GM12864 (cell line): ENCODE data around the gene WDR55.

ENCODE experiments used
- DNase-seq: peaks from one replicate; pipeline ENCODE4 v3.0.0-alpha.2; 2011; ENCODE audit warnings: low read depth
- H3K4me3 ChIP-seq: 2 replicates; pipeline ENCODE4 v1.5.1; 2011; ENCODE audit warnings: mild to moderate bottlenecking, low read depth, low read length, control low read depth
- TF ChIP-seq, protein P1 (sequence below): IDR thresholded peaks from 2 replicates; pipeline ENCODE4 v1.5.1; 2011; ENCODE audit warnings: low read depth, mild to moderate bottlenecking, moderate library complexity, low read length, control low read depth, inconsistent platforms; ENCODE audit errors: missing control alignments

WDR55 gene

DNA sequence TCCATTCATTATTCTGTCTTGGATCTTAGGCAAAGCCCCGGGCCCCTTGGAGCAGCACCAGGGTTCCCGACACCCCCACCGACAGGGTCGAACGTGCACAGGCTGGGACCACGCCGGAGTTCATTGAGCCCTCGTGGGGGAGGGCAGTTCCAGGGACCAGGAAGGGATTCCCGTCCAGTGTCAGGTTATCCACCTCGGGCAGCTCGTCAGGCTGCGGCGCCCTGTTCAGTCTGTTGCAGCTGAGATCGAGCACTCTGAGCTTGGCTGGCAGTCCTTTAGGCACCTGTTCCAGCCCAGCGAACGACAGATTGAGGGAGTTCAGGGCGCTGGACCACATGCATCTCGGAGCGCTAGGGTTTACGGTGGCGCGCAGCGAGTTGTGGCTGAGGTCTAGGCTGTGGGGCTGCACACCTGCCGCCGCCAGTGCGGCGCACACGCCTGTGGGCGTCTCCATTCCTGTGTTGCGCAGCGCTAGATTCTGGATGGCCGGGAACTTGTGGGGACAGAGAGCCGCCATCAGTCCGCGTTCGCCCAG is 32.8 kb upstream of the WDR55 start:
- DNase-seq = no peak
- TF ChIP-seq, protein P1, sequence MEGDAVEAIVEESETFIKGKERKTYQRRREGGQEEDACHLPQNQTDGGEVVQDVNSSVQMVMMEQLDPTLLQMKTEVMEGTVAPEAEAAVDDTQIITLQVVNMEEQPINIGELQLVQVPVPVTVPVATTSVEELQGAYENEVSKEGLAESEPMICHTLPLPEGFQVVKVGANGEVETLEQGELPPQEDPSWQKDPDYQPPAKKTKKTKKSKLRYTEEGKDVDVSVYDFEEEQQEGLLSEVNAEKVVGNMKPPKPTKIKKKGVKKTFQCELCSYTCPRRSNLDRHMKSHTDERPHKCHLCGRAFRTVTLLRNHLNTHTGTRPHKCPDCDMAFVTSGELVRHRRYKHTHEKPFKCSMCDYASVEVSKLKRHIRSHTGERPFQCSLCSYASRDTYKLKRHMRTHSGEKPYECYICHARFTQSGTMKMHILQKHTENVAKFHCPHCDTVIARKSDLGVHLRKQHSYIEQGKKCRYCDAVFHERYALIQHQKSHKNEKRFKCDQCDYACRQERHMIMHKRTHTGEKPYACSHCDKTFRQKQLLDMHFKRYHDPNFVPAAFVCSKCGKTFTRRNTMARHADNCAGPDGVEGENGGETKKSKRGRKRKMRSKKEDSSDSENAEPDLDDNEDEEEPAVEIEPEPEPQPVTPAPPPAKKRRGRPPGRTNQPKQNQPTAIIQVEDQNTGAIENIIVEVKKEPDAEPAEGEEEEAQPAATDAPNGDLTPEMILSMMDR = no peak

DNA sequence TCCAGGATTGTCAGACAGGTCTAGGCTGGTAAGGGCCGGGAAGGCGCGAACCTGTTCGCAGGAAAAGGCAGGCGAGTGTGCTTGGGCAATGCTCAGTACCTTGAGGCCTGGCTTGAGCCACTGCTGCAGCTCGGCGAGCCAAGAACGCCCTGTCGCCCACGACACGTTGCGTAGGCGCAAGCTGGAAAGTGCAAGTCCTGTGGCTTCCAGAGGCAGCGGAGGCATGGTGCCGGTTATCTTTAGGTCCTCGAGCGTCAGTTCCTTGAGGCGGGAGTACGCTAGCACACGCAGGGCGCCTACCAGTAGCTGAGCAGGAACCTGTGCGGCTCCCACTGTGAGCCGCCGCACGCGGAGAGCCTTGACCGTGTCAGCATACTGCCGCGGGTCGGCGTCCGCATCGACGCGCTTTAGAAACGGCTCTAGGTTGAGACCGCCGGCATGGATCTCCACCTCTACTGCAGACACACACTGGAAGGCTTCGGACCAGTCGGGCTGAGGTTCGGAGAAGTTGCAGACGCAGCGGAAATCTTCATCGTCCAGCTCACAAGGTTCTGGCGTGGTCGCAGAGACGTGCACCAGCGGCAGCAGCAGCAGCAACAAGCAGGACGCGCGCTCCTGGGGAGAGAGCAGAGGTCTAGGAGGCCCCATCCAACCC is 32.2 kb upstream of the WDR55 start:
- DNase-seq = no peak
- H3K4me3 ChIP-seq = peak overlapping the region; percentile 56

More for the DNA sequence above, 32.8 kb upstream of the WDR55 start:
- peak overlapping the region; percentile 56 for H3K4me3 ChIP-seq

DNA sequence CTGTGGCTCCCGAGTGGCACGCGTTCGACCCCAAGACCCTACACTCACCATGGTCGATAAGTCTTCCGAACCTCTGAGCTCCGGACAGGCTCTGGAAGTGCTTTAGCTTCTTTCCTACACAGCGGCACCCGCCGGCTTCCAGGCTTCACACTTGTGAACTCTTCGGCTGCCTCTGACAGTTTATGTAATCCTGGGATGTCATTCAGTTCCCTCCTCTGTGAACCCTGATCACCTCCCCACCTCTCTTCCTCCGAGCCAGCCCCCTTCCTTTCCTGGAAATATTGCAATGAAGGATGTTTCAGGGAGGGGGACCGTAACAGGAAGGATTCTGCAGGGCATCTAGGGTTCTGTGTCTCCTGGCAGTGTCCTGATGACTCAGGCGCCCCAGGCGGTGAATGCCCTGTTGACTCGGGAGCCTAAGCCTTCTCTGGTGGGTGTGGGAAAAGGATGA is 31.7 kb upstream of the WDR55 start, which contains the start of gene CD14:
CD14 (minus strand) TSS at position 155 of the 451 bp plus-strand sequence; CDS start at position 51, 104 bp downstream.
- TF ChIP-seq, protein P1 = no peak
- H3K4me3 ChIP-seq = peak within 1 kb of the TSS; percentile 56
- no peak for DNase-seq

More for the DNA sequence above, 32.2 kb upstream of the WDR55 start:
- TF ChIP-seq, protein P1 = peak; percentile 1

DNA sequence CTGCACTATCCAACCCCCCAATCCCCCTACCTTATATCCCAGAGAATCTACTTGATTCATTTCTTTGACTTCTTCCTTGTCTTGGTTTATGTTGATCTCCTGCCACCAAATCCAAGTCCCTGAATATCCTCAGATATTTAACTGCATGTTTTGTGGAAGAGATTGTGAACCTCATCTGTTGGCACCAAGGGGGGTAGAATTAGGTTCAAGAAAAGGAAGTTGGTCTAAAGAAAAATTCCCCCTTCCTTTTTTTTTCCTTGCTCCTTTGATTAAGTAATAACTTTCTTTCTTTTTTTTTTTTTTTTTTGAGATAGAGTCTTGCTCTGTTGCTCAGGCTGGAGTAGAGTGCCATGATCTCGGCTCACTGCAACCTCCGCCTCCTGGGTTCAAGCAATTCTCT is 31.2 kb upstream of the WDR55 start:
- no peak for DNase-seq
- no peak overlapping the region for H3K4me3 ChIP-seq
- TF ChIP-seq, protein P1 = no peak

DNA sequence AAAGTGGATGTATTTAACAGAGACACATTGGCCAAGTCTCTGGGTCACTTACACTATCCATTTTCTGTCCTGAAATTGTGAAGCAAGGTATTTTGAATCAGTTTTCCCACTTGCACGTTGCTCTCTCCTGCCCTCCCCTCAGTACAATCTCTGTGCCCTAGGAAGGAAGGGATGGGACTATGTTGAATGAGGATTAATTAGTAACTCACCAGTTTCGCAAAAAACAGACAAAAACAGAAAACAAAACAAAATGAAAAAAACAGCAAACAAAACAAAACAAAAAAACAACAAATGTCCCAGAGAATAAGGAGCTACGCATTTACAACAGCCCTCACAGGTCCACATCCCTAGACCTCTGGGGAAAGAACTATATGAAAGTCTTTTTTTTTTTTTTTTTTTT is 30.6 kb upstream of the WDR55 start:
- no peak for DNase-seq
- no peak overlapping the region for H3K4me3 ChIP-seq
- TF ChIP-seq, protein P1 = no peak

DNA sequence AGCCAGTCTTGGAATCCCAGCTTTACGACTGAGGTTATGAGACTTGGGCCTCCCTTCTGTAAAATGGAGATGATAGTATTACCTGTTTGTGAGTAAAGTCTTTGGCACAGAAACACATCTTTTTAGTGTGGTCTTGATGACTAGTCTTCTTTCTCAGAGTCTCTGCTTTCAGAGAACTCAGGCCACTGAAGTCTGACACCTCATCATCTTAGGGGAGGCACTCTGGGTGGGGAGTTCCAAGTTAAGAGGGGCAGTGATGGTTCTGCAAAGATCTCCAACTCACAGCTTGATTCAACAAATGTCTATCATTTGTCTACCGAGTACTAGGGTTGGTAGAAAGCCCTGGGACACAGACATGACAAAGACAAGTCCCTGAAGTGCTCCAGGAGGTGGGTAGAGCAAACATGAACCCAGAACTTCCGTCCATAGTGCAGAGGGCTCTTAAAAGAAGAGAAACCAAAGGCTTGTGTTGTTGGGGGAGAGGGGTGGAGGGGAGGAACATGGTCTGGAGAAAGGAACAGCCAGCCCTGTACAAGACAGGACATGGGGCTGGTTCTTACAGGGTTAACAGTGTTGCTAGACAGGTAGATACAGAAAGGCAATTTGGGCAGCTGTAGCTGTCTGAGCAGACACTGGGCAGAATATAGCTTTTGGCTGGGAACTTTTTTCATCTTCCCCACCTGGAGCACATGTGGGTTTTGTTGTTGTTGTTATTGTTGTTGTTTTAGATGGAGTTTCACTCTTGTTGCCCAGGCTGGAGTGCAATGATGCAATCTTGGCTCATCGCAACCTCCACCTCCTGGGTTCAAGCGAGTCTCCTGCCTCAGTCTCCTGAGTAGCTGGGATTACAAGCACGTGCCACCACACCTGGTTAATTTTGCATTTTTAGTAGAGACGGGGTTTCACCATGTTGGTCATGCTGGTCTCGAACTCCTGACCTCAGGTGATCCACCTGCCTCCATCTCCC is 29.1 kb upstream of the WDR55 start:
- no peak for DNase-seq
- H3K4me3 ChIP-seq = no peak overlapping the region
- TF ChIP-seq, protein P1 = no peak
